Stimulated activated CD4-positive, alpha-beta T cell treated with anti-CD3 and anti-CD28 coated beads, Interleukin-12 subunit alpha, Interleukin-12 subunit beta, amount 100 ng/mL, for 24 hours (primary cell): ENCODE results near the gene DNASE2.
A peak's percentile ranks its signal among the peaks of the same experiment; 100 is the strongest.
"Not testable (repeated sequence)": the region's sequence is repeated elsewhere in the genome, so short reads cannot be mapped to it uniquely, and the experiment has no call there.

Experiments used
- DNase-seq, 2 experiments: peaks; one replicate each; pipeline ENCODE4 v3.0.0-alpha.2; 2020; ENCODE audit warnings: low read depth in 2 of 2

Gene DNASE2

GRCh38 chr19:12864721-12865715 lies 16.2 kb downstream of the DNASE2 start:
- no peak for DNase-seq

GRCh38 chr19:12864143-12864542 lies 17.1 kb downstream of the DNASE2 start:
- DNase-seq, result no peak

GRCh38 chr19:12859546-12859945 lies 21.7 kb downstream of the DNASE2 start:
- DNase-seq, result no peak

- no peak for DNase-seq
Measured at GRCh38 chr19:12858041-12858928, 23.0 kb downstream of the DNASE2 start.

- DNase-seq, result no peak
Measured at GRCh38 chr19:12856653-12857052, 24.6 kb downstream of the DNASE2 start.

- peak; percentile 69 to 83 for DNase-seq
Measured at GRCh38 chr19:12847159-12848139, 33.8 kb downstream of the DNASE2 start.

GRCh38 chr19:12846613-12847012 lies 34.6 kb downstream of the DNASE2 start:
- not testable (repeated sequence) for DNase-seq

- DNase-seq, result no peak
Measured at GRCh38 chr19:12843999-12844732, 37.1 kb downstream of the DNASE2 start.

GRCh38 chr19:12843328-12843727 lies 37.9 kb downstream of the DNASE2 start:
- DNase-seq, result no peak

GRCh38 chr19:12842511-12842910 lies 38.7 kb downstream of the DNASE2 start:
- DNase-seq, result no peak

- DNase-seq, result no peak
Measured at GRCh38 chr19:12841094-12841493, 40.2 kb downstream of the DNASE2 start.

GRCh38 chr19:12840091-12841079 lies 40.9 kb downstream of the DNASE2 start:
- DNase-seq, result peak in 1 of 2 experiments; percentile 64

GRCh38 chr19:12838886-12839756 lies 42.1 kb downstream of the DNASE2 start:
- no peak for DNase-seq

GRCh38 chr19:12838182-12838885 lies 42.9 kb downstream of the DNASE2 start, which contains the start of gene MAST1:
Gene MAST1 (plus strand): TSS chr19:12838515. CDS start chr19:12838573, 58 bp downstream.
- DNase-seq, result peak in 1 of 2 experiments; percentile 37

- no peak for DNase-seq
Measured at GRCh38 chr19:12837225-12837624, 44.0 kb downstream of the DNASE2 start.

- DNase-seq, result no peak
Measured at GRCh38 chr19:12836529-12836863, 44.8 kb downstream of the DNASE2 start.

GRCh38 chr19:12834976-12835757 lies 46.1 kb downstream of the DNASE2 start:
- peak in 1 of 2 experiments; percentile 28 for DNase-seq
